HepG2 (cell line): ENCODE results near the gene ZNF318. TPM values are rescaled to one million over a fixed set of nuclear protein-coding genes. Genes with fewer than 3 reads are reported as not detected.

Experiments used
- BRD4 ChIP-seq: sonication (generic); formaldehyde crosslinking; IDR thresholded peaks from 2 replicates; pipeline ENCODE4 v1.4.0; 2020; ENCODE audit warnings: missing genetic modification reagents
- ZNF136 ChIP-seq: sonication (generic); formaldehyde crosslinking; IDR thresholded peaks from 2 replicates; pipeline ENCODE4 v1.8.1; 2022; ENCODE audit warnings: low read depth, mild to moderate bottlenecking, moderate library complexity, missing genetic modification reagents
- ZNF367 ChIP-seq: sonication (generic); formaldehyde crosslinking; IDR thresholded peaks from 2 replicates; pipeline ENCODE4 v1.4.0; 2020; ENCODE audit warnings: missing genetic modification reagents, borderline replicate concordance
- ZNF615 ChIP-seq: sonication (generic); formaldehyde crosslinking; IDR thresholded peaks from 2 replicates; pipeline ENCODE4 v1.5.0; 2020; ENCODE audit warnings: mild to moderate bottlenecking, missing genetic modification reagents, borderline replicate concordance
- polyA plus RNA-seq, 8 experiments: library from polyadenylated mRNA; depleted of rRNA in 3 of 8; stranded (reverse) in 7 of 8; unstranded in 1 of 8; fragments of >200 nt; fragmentation: Illumina TruSeq in 4 of 8; extraction: Trizol in 4 of 8; gene quantifications; 2 replicates each; pipeline versions ENCODE4 v1.2.1 to v1.2.3, GENCODE V29; 2011 to 2016; ENCODE audit warnings: low read depth in 4 of 8, missing spikeins in 1 of 8, mixed read lengths in 1 of 8; ENCODE audit not compliant: insufficient read depth in 1 of 8
- total RNA-seq, 5 experiments: library from RNA; depleted of rRNA; stranded (reverse); fragments of >200 nt; fragmentation: Illumina TruSeq; extraction: Trizol; gene quantifications; 2 replicates each; pipeline ENCODE4 v1.2.3, GENCODE V29; 2016; ENCODE audit warnings: low read depth in 1 of 5
- TF ChIP-seq, protein P1 (sequence below): sonication (generic); formaldehyde crosslinking; IDR thresholded peaks from 2 replicates; pipeline ENCODE4 v1.9.0; 2021; ENCODE audit warnings: missing genetic modification reagents, borderline replicate concordance
- TF ChIP-seq, protein P2 (sequence below): sonication (generic); formaldehyde crosslinking; IDR thresholded peaks from 2 replicates; pipeline ENCODE4 v1.5.1; 2020; ENCODE audit warnings: mild to moderate bottlenecking, missing genetic modification reagents, moderate library complexity
- TF ChIP-seq, protein P3 (sequence below): sonication (generic); formaldehyde crosslinking; IDR thresholded peaks from 2 replicates; pipeline ENCODE4 v1.8.0; 2022; ENCODE audit warnings: missing genetic modification reagents, mild to moderate bottlenecking, borderline replicate concordance

Gene ZNF318
- total and polyA plus RNA-seq, 2 of the 13 experiments (the other 11 are each of a cell fraction or from before 2014, with no cell fraction given): 13.0 to 14.5 TPM

- TF ChIP-seq, protein P1, sequence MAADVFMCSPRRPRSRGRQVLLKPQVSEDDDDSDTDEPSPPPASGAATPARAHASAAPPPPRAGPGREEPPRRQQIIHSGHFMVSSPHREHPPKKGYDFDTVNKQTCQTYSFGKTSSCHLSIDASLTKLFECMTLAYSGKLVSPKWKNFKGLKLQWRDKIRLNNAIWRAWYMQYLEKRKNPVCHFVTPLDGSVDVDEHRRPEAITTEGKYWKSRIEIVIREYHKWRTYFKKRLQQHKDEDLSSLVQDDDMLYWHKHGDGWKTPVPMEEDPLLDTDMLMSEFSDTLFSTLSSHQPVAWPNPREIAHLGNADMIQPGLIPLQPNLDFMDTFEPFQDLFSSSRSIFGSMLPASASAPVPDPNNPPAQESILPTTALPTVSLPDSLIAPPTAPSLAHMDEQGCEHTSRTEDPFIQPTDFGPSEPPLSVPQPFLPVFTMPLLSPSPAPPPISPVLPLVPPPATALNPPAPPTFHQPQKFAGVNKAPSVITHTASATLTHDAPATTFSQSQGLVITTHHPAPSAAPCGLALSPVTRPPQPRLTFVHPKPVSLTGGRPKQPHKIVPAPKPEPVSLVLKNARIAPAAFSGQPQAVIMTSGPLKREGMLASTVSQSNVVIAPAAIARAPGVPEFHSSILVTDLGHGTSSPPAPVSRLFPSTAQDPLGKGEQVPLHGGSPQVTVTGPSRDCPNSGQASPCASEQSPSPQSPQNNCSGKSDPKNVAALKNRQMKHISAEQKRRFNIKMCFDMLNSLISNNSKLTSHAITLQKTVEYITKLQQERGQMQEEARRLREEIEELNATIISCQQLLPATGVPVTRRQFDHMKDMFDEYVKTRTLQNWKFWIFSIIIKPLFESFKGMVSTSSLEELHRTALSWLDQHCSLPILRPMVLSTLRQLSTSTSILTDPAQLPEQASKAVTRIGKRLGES (CRISPR knock-in tag): no peak
- TF ChIP-seq ZNF136 (CRISPR knock-in tag) (no peak), BRD4 (CRISPR knock-in tag) (no peak), ZNF615 (CRISPR knock-in tag) (no peak), ZNF367 (CRISPR knock-in tag) (no peak)
- TF ChIP-seq, protein P2, sequence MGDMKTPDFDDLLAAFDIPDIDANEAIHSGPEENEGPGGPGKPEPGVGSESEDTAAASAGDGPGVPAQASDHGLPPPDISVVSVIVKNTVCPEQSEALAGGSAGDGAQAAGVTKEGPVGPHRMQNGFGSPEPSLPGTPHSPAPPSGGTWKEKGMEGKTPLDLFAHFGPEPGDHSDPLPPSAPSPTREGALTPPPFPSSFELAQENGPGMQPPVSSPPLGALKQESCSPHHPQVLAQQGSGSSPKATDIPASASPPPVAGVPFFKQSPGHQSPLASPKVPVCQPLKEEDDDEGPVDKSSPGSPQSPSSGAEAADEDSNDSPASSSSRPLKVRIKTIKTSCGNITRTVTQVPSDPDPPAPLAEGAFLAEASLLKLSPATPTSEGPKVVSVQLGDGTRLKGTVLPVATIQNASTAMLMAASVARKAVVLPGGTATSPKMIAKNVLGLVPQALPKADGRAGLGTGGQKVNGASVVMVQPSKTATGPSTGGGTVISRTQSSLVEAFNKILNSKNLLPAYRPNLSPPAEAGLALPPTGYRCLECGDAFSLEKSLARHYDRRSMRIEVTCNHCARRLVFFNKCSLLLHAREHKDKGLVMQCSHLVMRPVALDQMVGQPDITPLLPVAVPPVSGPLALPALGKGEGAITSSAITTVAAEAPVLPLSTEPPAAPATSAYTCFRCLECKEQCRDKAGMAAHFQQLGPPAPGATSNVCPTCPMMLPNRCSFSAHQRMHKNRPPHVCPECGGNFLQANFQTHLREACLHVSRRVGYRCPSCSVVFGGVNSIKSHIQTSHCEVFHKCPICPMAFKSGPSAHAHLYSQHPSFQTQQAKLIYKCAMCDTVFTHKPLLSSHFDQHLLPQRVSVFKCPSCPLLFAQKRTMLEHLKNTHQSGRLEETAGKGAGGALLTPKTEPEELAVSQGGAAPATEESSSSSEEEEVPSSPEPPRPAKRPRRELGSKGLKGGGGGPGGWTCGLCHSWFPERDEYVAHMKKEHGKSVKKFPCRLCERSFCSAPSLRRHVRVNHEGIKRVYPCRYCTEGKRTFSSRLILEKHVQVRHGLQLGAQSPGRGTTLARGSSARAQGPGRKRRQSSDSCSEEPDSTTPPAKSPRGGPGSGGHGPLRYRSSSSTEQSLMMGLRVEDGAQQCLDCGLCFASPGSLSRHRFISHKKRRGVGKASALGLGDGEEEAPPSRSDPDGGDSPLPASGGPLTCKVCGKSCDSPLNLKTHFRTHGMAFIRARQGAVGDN: no peak
- TF ChIP-seq, protein P3, sequence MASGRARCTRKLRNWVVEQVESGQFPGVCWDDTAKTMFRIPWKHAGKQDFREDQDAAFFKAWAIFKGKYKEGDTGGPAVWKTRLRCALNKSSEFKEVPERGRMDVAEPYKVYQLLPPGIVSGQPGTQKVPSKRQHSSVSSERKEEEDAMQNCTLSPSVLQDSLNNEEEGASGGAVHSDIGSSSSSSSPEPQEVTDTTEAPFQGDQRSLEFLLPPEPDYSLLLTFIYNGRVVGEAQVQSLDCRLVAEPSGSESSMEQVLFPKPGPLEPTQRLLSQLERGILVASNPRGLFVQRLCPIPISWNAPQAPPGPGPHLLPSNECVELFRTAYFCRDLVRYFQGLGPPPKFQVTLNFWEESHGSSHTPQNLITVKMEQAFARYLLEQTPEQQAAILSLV (CRISPR knock-in tag): no peak
Observed at GRCh38 chr6:43391440-43392031, 22.1 kb upstream of the ZNF318 start (continued).
